Neural cell (in vitro differentiated cells): ENCODE results near the gene RGS4. TPM values are rescaled to one million over a fixed set of nuclear protein-coding genes. Genes with fewer than 3 reads are reported as not detected.
A peak's percentile ranks its signal among the peaks of the same experiment; 100 is the strongest.

Source experiments
- H2AFZ ChIP-seq: fragments of 200-600, 300-800 bp; sonication (generic), shearing (Covaris generic); 2 replicates; pipeline ENCODE4 v1.6.0; 2014; ENCODE audit warnings: low read depth, mild to moderate bottlenecking, antibody characterized with exemption, low read length, moderate library complexity
- H3F3A ChIP-seq: fragments of 200-600 bp; shearing (Covaris generic); 2 replicates; pipeline ENCODE4 v1.6.1; 2016; ENCODE audit warnings: mild to moderate bottlenecking, moderate library complexity, mixed read lengths, antibody characterized with exemption, low read length; ENCODE audit not compliant: insufficient read depth, poor library complexity, severe bottlenecking
- H3K27ac ChIP-seq: fragments of 200-600, 300-800 bp; sonication (generic), shearing (Covaris generic); 2 replicates; pipeline ENCODE4 v1.5.1; 2014; ENCODE audit warnings: mild to moderate bottlenecking, low read length, moderate library complexity
- H3K27me3 ChIP-seq: fragments of 300-800, 200-600 bp; sonication (generic), shearing (Covaris generic); 2 replicates; pipeline ENCODE4 v1.6.0; 2014; ENCODE audit warnings: mild to moderate bottlenecking, low read depth, low read length, moderate library complexity; ENCODE audit not compliant: insufficient read depth
- H3K36me3 ChIP-seq: fragments of 300-800, 200-600 bp; sonication (generic), shearing (Covaris generic); 2 replicates; pipeline ENCODE4 v1.5.1; 2014; ENCODE audit warnings: mild to moderate bottlenecking, antibody characterized with exemption, low read length, moderate library complexity; ENCODE audit not compliant: insufficient read depth
- H3K4me2 ChIP-seq: fragments of 300-800, 200-600 bp; sonication (generic), shearing (Covaris generic); 2 replicates; pipeline ENCODE4 v1.6.0; 2014; ENCODE audit warnings: mild to moderate bottlenecking, low read length
- H3K4me3 ChIP-seq: fragments of 300-800, 200-600 bp; sonication (generic), shearing (Covaris generic); 2 replicates; pipeline ENCODE4 v1.5.1; 2014; ENCODE audit warnings: mild to moderate bottlenecking, low read length, moderate library complexity
- H3K79me2 ChIP-seq: fragments of 200-600 bp; shearing (Covaris generic); replicated peaks from 2 replicates; pipeline ENCODE4 v1.6.0; 2014; ENCODE audit warnings: mild to moderate bottlenecking, low read length, moderate library complexity; ENCODE audit not compliant: insufficient read depth
- H3K9ac ChIP-seq: fragments of 300-800, 200-600 bp; sonication (generic), shearing (Covaris generic); 2 replicates; pipeline ENCODE4 v1.6.1; 2016; ENCODE audit warnings: mild to moderate bottlenecking, low read length, mixed read lengths
- H3K9me2 ChIP-seq: fragments of 200-600 bp; shearing (Covaris generic); 2 replicates; pipeline ENCODE4 v1.6.1; 2016; ENCODE audit warnings: mild to moderate bottlenecking, low read length, mixed read lengths; ENCODE audit not compliant: insufficient read depth
- H3K9me3 ChIP-seq: fragments of 200-600, 300-800 bp; sonication (generic), shearing (Covaris generic); 2 replicates; pipeline ENCODE4 v1.6.1; 2016; ENCODE audit warnings: mild to moderate bottlenecking, mixed run types, low read length, moderate library complexity, mixed read lengths
- H4K20me1 ChIP-seq: fragments of 200-600 bp; shearing (Covaris generic); 2 replicates; pipeline ENCODE4 v1.6.1; 2016; ENCODE audit warnings: mild to moderate bottlenecking, mixed run types; ENCODE audit not compliant: insufficient read depth
- EP300 ChIP-seq: fragments of 450-650 bp; conservative IDR thresholded peaks from 2 replicates; pipeline ENCODE4 v1.6.1; 2014; ENCODE audit warnings: antibody characterized with exemption, mild to moderate bottlenecking, moderate library complexity; ENCODE audit not compliant: poor library complexity, severe bottlenecking
- EZH2 ChIP-seq: fragments of 200-600, 300-800 bp; shearing (Covaris generic), sonication (generic); IDR thresholded peaks from 2 replicates; pipeline ENCODE4 v1.6.1; 2014; ENCODE audit warnings: antibody characterized with exemption, low read length, borderline replicate concordance, mild to moderate bottlenecking; ENCODE audit not compliant: insufficient read depth, poor library complexity, severe bottlenecking
- MXI1 ChIP-seq: fragments of 450-650 bp; conservative IDR thresholded peaks from 2 replicates; pipeline ENCODE4 v1.6.1; 2014; ENCODE audit warnings: antibody characterized with exemption, mild to moderate bottlenecking; ENCODE audit not compliant: poor library complexity, severe bottlenecking
- POLR2AphosphoS5 ChIP-seq: IDR thresholded peaks from 2 replicates; pipeline ENCODE4 v1.6.1; 2012
- RAD21 ChIP-seq: fragments of 450-650 bp; conservative IDR thresholded peaks from 2 replicates; pipeline ENCODE4 v1.6.1; 2014; ENCODE audit warnings: antibody characterized with exemption, mild to moderate bottlenecking, moderate library complexity
- SMC3 ChIP-seq: fragments of 450-650 bp; conservative IDR thresholded peaks from 2 replicates; pipeline ENCODE4 v1.6.1; 2014; ENCODE audit warnings: antibody characterized with exemption, mild to moderate bottlenecking, moderate library complexity; ENCODE audit not compliant: poor library complexity
- TAF1 ChIP-seq: IDR thresholded peaks from 2 replicates; pipeline ENCODE4 v1.6.1; 2012; ENCODE audit warnings: low read depth
- polyA plus RNA-seq: library from polyadenylated mRNA; depleted of rRNA; stranded (reverse); fragments of >200 nt; gene quantifications from 2 replicates; pipeline ENCODE4 v1.2.3, GENCODE V29; 2014
- TF ChIP-seq, protein P1 (sequence below): IDR thresholded peaks from 2 replicates; pipeline ENCODE4 v1.6.1; 2012; ENCODE audit warnings: borderline replicate concordance
- TF ChIP-seq, protein P2 (sequence below): fragments of 450-650 bp; IDR thresholded peaks from 2 replicates; pipeline ENCODE4 v1.5.1; 2014; ENCODE audit warnings: antibody characterized with exemption, mild to moderate bottlenecking, moderate library complexity; ENCODE audit not compliant: poor library complexity, severe bottlenecking

Gene RGS4
- polyA plus RNA-seq, 1 donor from 2014 or later = 1.6 TPM

DNA sequence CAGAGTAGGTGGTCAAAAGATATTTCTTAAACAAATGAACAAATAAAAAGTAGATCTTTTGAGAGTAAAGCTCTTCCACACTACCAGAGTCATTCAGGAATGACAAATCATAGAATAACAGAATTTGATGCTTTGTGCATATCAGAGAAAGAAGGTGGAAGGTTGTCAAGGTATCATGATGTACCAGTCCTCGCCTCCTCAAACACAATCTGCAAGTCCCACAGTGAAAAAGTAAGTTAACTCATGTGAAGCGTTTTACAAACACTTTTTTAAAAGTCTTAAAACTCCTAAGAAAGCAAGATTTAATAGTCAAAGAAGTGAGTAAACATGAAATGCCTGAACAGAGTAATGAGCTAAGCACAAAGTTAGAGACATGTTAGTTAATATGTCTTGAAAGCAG is 2.5 kb upstream of the RGS4 start:
- no peak overlapping the region for H3K4me3 ChIP-seq
- H3K27me3 ChIP-seq = no peaks in the 10 kb centered on the region
- H3K36me3 ChIP-seq = no peaks in the 10 kb centered on the region
- H3K4me2 ChIP-seq = no peak overlapping the region
- no peak overlapping the region for H3K27ac ChIP-seq
- H3K9ac ChIP-seq = no peak overlapping the region
- no peaks in the 10 kb centered on the region for H4K20me1 ChIP-seq
- H3K9me2 ChIP-seq = no peaks in the 10 kb centered on the region
- no peaks in the 10 kb centered on the region for H3F3A ChIP-seq
- no peak overlapping the region for H2AFZ ChIP-seq
- no peak for TF ChIP-seq SMC3
- no peak for TF ChIP-seq POLR2AphosphoS5
- TF ChIP-seq MXI1 = no peak
- TF ChIP-seq, protein P1, sequence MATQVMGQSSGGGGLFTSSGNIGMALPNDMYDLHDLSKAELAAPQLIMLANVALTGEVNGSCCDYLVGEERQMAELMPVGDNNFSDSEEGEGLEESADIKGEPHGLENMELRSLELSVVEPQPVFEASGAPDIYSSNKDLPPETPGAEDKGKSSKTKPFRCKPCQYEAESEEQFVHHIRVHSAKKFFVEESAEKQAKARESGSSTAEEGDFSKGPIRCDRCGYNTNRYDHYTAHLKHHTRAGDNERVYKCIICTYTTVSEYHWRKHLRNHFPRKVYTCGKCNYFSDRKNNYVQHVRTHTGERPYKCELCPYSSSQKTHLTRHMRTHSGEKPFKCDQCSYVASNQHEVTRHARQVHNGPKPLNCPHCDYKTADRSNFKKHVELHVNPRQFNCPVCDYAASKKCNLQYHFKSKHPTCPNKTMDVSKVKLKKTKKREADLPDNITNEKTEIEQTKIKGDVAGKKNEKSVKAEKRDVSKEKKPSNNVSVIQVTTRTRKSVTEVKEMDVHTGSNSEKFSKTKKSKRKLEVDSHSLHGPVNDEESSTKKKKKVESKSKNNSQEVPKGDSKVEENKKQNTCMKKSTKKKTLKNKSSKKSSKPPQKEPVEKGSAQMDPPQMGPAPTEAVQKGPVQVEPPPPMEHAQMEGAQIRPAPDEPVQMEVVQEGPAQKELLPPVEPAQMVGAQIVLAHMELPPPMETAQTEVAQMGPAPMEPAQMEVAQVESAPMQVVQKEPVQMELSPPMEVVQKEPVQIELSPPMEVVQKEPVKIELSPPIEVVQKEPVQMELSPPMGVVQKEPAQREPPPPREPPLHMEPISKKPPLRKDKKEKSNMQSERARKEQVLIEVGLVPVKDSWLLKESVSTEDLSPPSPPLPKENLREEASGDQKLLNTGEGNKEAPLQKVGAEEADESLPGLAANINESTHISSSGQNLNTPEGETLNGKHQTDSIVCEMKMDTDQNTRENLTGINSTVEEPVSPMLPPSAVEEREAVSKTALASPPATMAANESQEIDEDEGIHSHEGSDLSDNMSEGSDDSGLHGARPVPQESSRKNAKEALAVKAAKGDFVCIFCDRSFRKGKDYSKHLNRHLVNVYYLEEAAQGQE = no peak
- TF ChIP-seq EZH2 = no peak
- TF ChIP-seq TAF1 = no peak
- TF ChIP-seq RAD21 = no peak
- TF ChIP-seq EP300 = no peak
- TF ChIP-seq, protein P2, sequence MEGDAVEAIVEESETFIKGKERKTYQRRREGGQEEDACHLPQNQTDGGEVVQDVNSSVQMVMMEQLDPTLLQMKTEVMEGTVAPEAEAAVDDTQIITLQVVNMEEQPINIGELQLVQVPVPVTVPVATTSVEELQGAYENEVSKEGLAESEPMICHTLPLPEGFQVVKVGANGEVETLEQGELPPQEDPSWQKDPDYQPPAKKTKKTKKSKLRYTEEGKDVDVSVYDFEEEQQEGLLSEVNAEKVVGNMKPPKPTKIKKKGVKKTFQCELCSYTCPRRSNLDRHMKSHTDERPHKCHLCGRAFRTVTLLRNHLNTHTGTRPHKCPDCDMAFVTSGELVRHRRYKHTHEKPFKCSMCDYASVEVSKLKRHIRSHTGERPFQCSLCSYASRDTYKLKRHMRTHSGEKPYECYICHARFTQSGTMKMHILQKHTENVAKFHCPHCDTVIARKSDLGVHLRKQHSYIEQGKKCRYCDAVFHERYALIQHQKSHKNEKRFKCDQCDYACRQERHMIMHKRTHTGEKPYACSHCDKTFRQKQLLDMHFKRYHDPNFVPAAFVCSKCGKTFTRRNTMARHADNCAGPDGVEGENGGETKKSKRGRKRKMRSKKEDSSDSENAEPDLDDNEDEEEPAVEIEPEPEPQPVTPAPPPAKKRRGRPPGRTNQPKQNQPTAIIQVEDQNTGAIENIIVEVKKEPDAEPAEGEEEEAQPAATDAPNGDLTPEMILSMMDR = no peak
- no peaks in the 10 kb centered on the region for H3K9me3 ChIP-seq
- H3K79me2 ChIP-seq = no peaks in the 10 kb centered on the region

DNA sequence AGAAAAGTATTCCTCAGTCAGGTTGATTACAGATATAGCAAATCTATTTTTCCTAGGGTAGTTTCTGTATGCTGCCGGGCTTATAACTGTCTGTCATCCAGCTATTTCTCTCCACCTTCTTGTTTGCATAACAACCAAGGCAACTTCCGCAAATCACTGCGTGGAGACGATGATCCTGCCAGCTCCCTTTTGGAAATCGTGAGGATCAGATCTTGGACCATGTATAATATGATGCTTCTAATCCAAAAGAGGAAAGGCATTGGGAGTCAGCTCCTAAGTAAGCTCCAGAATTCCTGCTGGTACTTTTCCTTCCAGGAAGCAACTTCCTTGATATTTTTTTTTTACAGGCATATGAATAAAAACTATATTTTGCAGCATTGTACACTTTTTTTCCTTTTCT is 445 bp upstream of the RGS4 start:
- H3K9me3 ChIP-seq = no peaks in the 10 kb centered on the region
- TF ChIP-seq EP300 = no peak
- TF ChIP-seq, protein P1 = peak; percentile 54
- H3K27ac ChIP-seq = peak overlapping the region; percentile 12
- no peaks in the 10 kb centered on the region for H4K20me1 ChIP-seq
- no peaks in the 10 kb centered on the region for H3K36me3 ChIP-seq
- H3F3A ChIP-seq = no peaks in the 10 kb centered on the region
- H3K4me3 ChIP-seq = peak overlapping the region; percentile 56
- H3K9me2 ChIP-seq = no peaks in the 10 kb centered on the region
- no peaks in the 10 kb centered on the region for H3K27me3 ChIP-seq
- H3K9ac ChIP-seq = peak overlapping the region; percentile 3
- H3K79me2 ChIP-seq = no peaks in the 10 kb centered on the region
- peak overlapping the region; percentile 70 for H3K4me2 ChIP-seq
- no peak overlapping the region for H2AFZ ChIP-seq
